Lung (tissue), 12 donors: ENCODE results near the gene C2CD3. TPM values are rescaled to one million over a fixed set of nuclear protein-coding genes. Genes with fewer than 3 reads are reported as not detected.

ENCODE experiments used
- ATAC-seq: fragments of 200-7000 bp; cut with Tn5 transposase; one replicate; pipeline ENCODE4 v1.9.1; 2020; ENCODE audit warnings: moderate number of reproducible peaks; ENCODE audit not compliant: insufficient read depth, low FRiP score
- DNase-seq, 3 donors: peaks; one replicate each; pipeline ENCODE4 v3.0.0-alpha.2; 2013 to 2017
- H3K27ac ChIP-seq, 2 donors: one replicate each; pipeline ENCODE4 v1.5.1; 2013; ENCODE audit warnings: mild to moderate bottlenecking in 2 of 2, moderate library complexity in 2 of 2, control low read depth in 1 of 2, inconsistent platforms in 1 of 2, low read depth in 1 of 2, low read length in 1 of 2
- H3K27me3 ChIP-seq, 3 donors: one replicate each; pipeline ENCODE4 v1.5.1; 2013; ENCODE audit warnings: low read length in 2 of 3; ENCODE audit not compliant: control insufficient read depth in 3 of 3, insufficient read depth in 3 of 3
- H3K36me3 ChIP-seq, 4 donors: one replicate each; pipeline ENCODE4 v1.5.1; 2013; ENCODE audit warnings: low read length in 4 of 4, mild to moderate bottlenecking in 1 of 4, moderate library complexity in 1 of 4; ENCODE audit not compliant: control insufficient read depth in 4 of 4, insufficient read depth in 4 of 4
- H3K4me1 ChIP-seq, 5 donors: one replicate each; pipeline ENCODE4 v1.5.1; 2013; ENCODE audit warnings: low read length in 5 of 5, mild to moderate bottlenecking in 2 of 5, moderate library complexity in 1 of 5; ENCODE audit not compliant: control insufficient read depth in 5 of 5, insufficient read depth in 5 of 5
- H3K4me3 ChIP-seq: one replicate; pipeline ENCODE4 v1.5.1; 2013; ENCODE audit warnings: mild to moderate bottlenecking, control low read depth, moderate library complexity
- H3K9ac ChIP-seq, 2 donors: one replicate each; pipeline ENCODE4 v1.5.1; 2013; ENCODE audit warnings: low read length in 2 of 2, control low read depth in 1 of 2; ENCODE audit not compliant: insufficient read depth in 1 of 2
- H3K9me3 ChIP-seq, 4 donors: one replicate each; pipeline ENCODE4 v1.5.1; 2013; ENCODE audit warnings: low read length in 3 of 4, mild to moderate bottlenecking in 1 of 4, moderate library complexity in 1 of 4; ENCODE audit not compliant: control insufficient read depth in 4 of 4, insufficient read depth in 3 of 4
- CTCF ChIP-seq: IDR thresholded peaks from 2 replicates; pipeline ENCODE4 v1.5.1; 2012; ENCODE audit warnings: mild to moderate bottlenecking; ENCODE audit errors: control extremely low read depth, extremely low read depth
- WGBS, 2 donors: extraction: QIAGEN DNeasy Blood & Tissue Kit; methylation state at CpG; one replicate each; pipeline ENCODE4 v1.1.7; 2013; 5-methylcytosine and 5-hydroxymethylcytosine counted together
- polyA plus RNA-seq, 2 donors: library from polyadenylated mRNA; stranded (reverse); fragments of 200-250 nt; gene quantifications; one replicate each; pipeline ENCODE4 v1.2.1, GENCODE V29; 2013
- total RNA-seq, 2 donors: library from RNA; depleted of rRNA in 1 of 2; stranded (reverse); fragments of >200 nt in 1 of 2; gene quantifications; one replicate each; pipeline ENCODE4 v1.2.1, GENCODE V29; 2014 to 2021
- donor health status: control.
- donor health status: control.
- donor health status: Bipolar disorder and iron deficiency.
- donor health status: healthy.
- donor health status: DM: yes; HTN: yes; CAD: no.

The C2CD3 gene
- total and polyA plus RNA-seq, 4 donors: 10.2 to 31.3 (median 20.7) TPM

- H3K4me1 ChIP-seq: no peaks in the 10 kb centered on the region
- no peak for ATAC-seq
Measured at GRCh38 chr11:74009675-74010305, 161.0 kb downstream of the C2CD3 start.

GRCh38 chr11:74009230-74009547, 161.6 kb downstream of the C2CD3 start:
- no peak for TF ChIP-seq CTCF
- Histone ChIP-seq H3K4me1 (no peaks in the 10 kb centered on the region), H3K4me3 (no peak overlapping the region), H3K36me3 (peaks cover 0 to 18% (median 1%) of the 10 kb centered on the region in 4 donors), H3K9me3 (no peaks in the 10 kb centered on the region), H3K9ac (no peak overlapping the region), H3K27me3 (no peaks in the 10 kb centered on the region), H3K27ac (no peak overlapping the region)
- ATAC-seq (no peak), DNase-seq (no peak)
- 89% methylated on average over 3 of the region's 3 CpGs for WGBS, 2 donors

More at GRCh38 chr11:74009675-74010305, 161.0 kb downstream of the C2CD3 start:
- Histone ChIP-seq H3K36me3 (peaks cover 0 to 15% (median 0%) of the 10 kb centered on the region in 4 donors), H3K27me3 (no peaks in the 10 kb centered on the region), H3K4me3 (no peak overlapping the region), H3K9me3 (no peaks in the 10 kb centered on the region), H3K9ac (no peak overlapping the region), H3K27ac (no peak overlapping the region)
- no peak for DNase-seq
- no peak for TF ChIP-seq CTCF
- 94 to 96% methylated on average over 5 of the region's 5 CpGs for WGBS, 2 donors

GRCh38 chr11:74008373-74009229, 162.2 kb downstream of the C2CD3 start, which contains the start of gene UCP3:
UCP3 (minus strand) TSS chr11:74009085; CDS start chr11:74007042, 2,043 bp downstream.
- Histone ChIP-seq H3K36me3 (peaks cover 4 to 23% (median 6%) of the 10 kb centered on the region in 4 donors), H3K4me1 (no peaks in the 10 kb centered on the region), H3K9ac (no peak within 1 kb of the TSS), H3K4me3 (no peak within 1 kb of the TSS), H3K9me3 (no peaks in the 10 kb centered on the region), H3K27ac (no peak within 1 kb of the TSS), H3K27me3 (no peaks in the 10 kb centered on the region)
- 74 to 78% methylated on average over 9 of the region's 9 CpGs for WGBS, 2 donors
- no peak for DNase-seq
- no peak for ATAC-seq
- no peak for TF ChIP-seq CTCF
